HepG2 (cell line): ENCODE measurements around the gene NTSR2. TPM values are rescaled to one million over a fixed set of nuclear protein-coding genes. Genes with fewer than 3 reads are reported as not detected.

Experiments used
- AHR ChIP-seq: IDR thresholded peaks from 2 replicates; pipeline ENCODE4 v1.6.1; 2018; ENCODE audit warnings: missing genetic modification reagents, missing compliant biosample characterization
- BHLHE40 ChIP-seq: IDR thresholded peaks from 2 replicates; pipeline ENCODE4 v1.6.1; 2011; ENCODE audit warnings: low read length, improper control_type of control experiment
- CENPT ChIP-seq: sonication (generic); formaldehyde crosslinking; IDR thresholded peaks from 2 replicates; pipeline ENCODE4 v1.8.0; 2022; ENCODE audit warnings: low read depth, mild to moderate bottlenecking, moderate library complexity, missing genetic modification reagents
- ERF ChIP-seq: IDR thresholded peaks from 2 replicates; pipeline ENCODE4 v1.6.1; 2018; ENCODE audit warnings: missing biosample characterization, missing genetic modification reagents
- GATAD1 ChIP-seq: IDR thresholded peaks from 2 replicates; pipeline ENCODE4 v1.6.1; 2016; ENCODE audit warnings: missing genetic modification reagents, missing compliant biosample characterization
- MYC ChIP-seq: sonication (generic); formaldehyde crosslinking; IDR thresholded peaks from 2 replicates; pipeline ENCODE4 v1.9.0; 2021; ENCODE audit warnings: missing genetic modification reagents, borderline replicate concordance
- NFYC ChIP-seq: IDR thresholded peaks from 2 replicates; pipeline ENCODE4 v1.6.1; 2016; ENCODE audit warnings: missing genetic modification reagents, missing compliant biosample characterization
- NONO ChIP-seq, 2 experiments: fragments of 450-650 bp in 1 of 2; sonication (generic) in 1 of 2; formaldehyde crosslinking in 1 of 2; IDR thresholded peaks in 1 of 2; conservative IDR thresholded peaks in 1 of 2; 2 replicates each; pipeline versions ENCODE4 v1.6.1 to v1.8.0; 2017 to 2022; ENCODE audit warnings: mild to moderate bottlenecking in 1 of 2, missing genetic modification reagents in 1 of 2, moderate library complexity in 1 of 2
- RFXANK ChIP-seq: IDR thresholded peaks from 2 replicates; pipeline ENCODE4 v1.6.1; 2016
- SAP130 ChIP-seq: IDR thresholded peaks from 2 replicates; pipeline ENCODE4 v1.6.1; 2016; ENCODE audit warnings: low read depth
- SP4 ChIP-seq: sonication (generic); formaldehyde crosslinking; IDR thresholded peaks from 2 replicates; pipeline ENCODE4 v1.8.1; 2023; ENCODE audit warnings: mild to moderate bottlenecking, missing genetic modification reagents
- ZBTB7B ChIP-seq: sonication (generic); formaldehyde crosslinking; IDR thresholded peaks from 2 replicates; pipeline ENCODE4 v1.4.0; 2020; ENCODE audit warnings: missing genetic modification reagents
- ZNF143 ChIP-seq: sonication (generic); formaldehyde crosslinking; IDR thresholded peaks from 2 replicates; pipeline ENCODE4 v1.4.0; 2020; ENCODE audit warnings: missing genetic modification reagents
- ZNF251 ChIP-seq: sonication (generic); formaldehyde crosslinking; IDR thresholded peaks from 2 replicates; pipeline ENCODE4 v1.9.0; 2021; ENCODE audit warnings: mild to moderate bottlenecking, missing genetic modification reagents
- ZNF256 ChIP-seq: sonication (generic); formaldehyde crosslinking; conservative IDR thresholded peaks from 2 replicates; pipeline ENCODE4 v1.4.0; 2020; ENCODE audit warnings: missing genetic modification reagents
- ZNF331 ChIP-seq: sonication (generic); formaldehyde crosslinking; IDR thresholded peaks from 2 replicates; pipeline ENCODE4 v1.4.0; 2020; ENCODE audit warnings: missing genetic modification reagents
- ZNF770 ChIP-seq: sonication (generic); formaldehyde crosslinking; IDR thresholded peaks from 2 replicates; pipeline ENCODE4 v1.5.0; 2020; ENCODE audit warnings: mild to moderate bottlenecking, missing genetic modification reagents
- polyA plus RNA-seq, 8 experiments: library from polyadenylated mRNA; depleted of rRNA in 3 of 8; stranded (reverse) in 7 of 8; unstranded in 1 of 8; fragments of >200 nt; fragmentation: Illumina TruSeq in 4 of 8; extraction: Trizol in 4 of 8; gene quantifications; 2 replicates each; pipeline versions ENCODE4 v1.2.1 to v1.2.3, GENCODE V29; 2011 to 2016; ENCODE audit warnings: low read depth in 4 of 8, missing spikeins in 1 of 8, mixed read lengths in 1 of 8; ENCODE audit not compliant: insufficient read depth in 1 of 8
- total RNA-seq, 5 experiments: library from RNA; depleted of rRNA; stranded (reverse); fragments of >200 nt; fragmentation: Illumina TruSeq; extraction: Trizol; gene quantifications; 2 replicates each; pipeline ENCODE4 v1.2.3, GENCODE V29; 2016; ENCODE audit warnings: low read depth in 1 of 5
- TF ChIP-seq, protein P1 (sequence below): sonication (generic); formaldehyde crosslinking; IDR thresholded peaks from 2 replicates; pipeline ENCODE4 v1.4.0; 2020; ENCODE audit warnings: missing genetic modification reagents
- TF ChIP-seq, protein P2 (sequence below): sonication (generic); formaldehyde crosslinking; IDR thresholded peaks from 2 replicates; pipeline ENCODE4 v1.8.1; 2023; ENCODE audit warnings: mild to moderate bottlenecking, missing genetic modification reagents

NTSR2 gene
- total and polyA plus RNA-seq, 2 of the 13 experiments (the other 11 are each of a cell fraction or from before 2014, with no cell fraction given): not detected

- TF ChIP-seq AHR (CRISPR knock-in tag) (no peak), NONO (IDR thresholded peaks at IDR 0.05) (no peak), NONO (CRISPR knock-in tag; conservative IDR thresholded peaks at IDR 0.05) (no peak), ZNF331 (CRISPR knock-in tag) (no peak), GATAD1 (CRISPR knock-in tag) (peak; percentile 9; the same call in 1 of the 2 replicates), ZNF256 (CRISPR knock-in tag) (0 out of 2 replicates have a peak, but pooled peaks have one; percentile 39), SP4 (CRISPR knock-in tag) (0 out of 2 replicates have a peak, but pooled peaks have one; percentile 32), RFXANK (CRISPR knock-in tag) (no peak), ZNF143 (no peak), BHLHE40 (0 out of 2 replicates have a peak, but pooled peaks have one; percentile 13), SAP130 (CRISPR knock-in tag) (peak; percentile 82), ZNF251 (CRISPR knock-in tag) (no peak), ZNF770 (CRISPR knock-in tag) (no peak), MYC (CRISPR knock-in tag) (peak; percentile 68; the same call in 1 of the 2 replicates), NFYC (CRISPR knock-in tag) (0 out of 2 replicates have a peak, but pooled peaks have one; percentile 11), CENPT (0 out of 2 replicates have a peak, but pooled peaks have one; percentile 30), ERF (CRISPR knock-in tag) (peak; percentile 63), ZBTB7B (CRISPR knock-in tag) (0 out of 2 replicates have a peak, but pooled peaks have one; percentile 20)
- TF ChIP-seq, protein P1, sequence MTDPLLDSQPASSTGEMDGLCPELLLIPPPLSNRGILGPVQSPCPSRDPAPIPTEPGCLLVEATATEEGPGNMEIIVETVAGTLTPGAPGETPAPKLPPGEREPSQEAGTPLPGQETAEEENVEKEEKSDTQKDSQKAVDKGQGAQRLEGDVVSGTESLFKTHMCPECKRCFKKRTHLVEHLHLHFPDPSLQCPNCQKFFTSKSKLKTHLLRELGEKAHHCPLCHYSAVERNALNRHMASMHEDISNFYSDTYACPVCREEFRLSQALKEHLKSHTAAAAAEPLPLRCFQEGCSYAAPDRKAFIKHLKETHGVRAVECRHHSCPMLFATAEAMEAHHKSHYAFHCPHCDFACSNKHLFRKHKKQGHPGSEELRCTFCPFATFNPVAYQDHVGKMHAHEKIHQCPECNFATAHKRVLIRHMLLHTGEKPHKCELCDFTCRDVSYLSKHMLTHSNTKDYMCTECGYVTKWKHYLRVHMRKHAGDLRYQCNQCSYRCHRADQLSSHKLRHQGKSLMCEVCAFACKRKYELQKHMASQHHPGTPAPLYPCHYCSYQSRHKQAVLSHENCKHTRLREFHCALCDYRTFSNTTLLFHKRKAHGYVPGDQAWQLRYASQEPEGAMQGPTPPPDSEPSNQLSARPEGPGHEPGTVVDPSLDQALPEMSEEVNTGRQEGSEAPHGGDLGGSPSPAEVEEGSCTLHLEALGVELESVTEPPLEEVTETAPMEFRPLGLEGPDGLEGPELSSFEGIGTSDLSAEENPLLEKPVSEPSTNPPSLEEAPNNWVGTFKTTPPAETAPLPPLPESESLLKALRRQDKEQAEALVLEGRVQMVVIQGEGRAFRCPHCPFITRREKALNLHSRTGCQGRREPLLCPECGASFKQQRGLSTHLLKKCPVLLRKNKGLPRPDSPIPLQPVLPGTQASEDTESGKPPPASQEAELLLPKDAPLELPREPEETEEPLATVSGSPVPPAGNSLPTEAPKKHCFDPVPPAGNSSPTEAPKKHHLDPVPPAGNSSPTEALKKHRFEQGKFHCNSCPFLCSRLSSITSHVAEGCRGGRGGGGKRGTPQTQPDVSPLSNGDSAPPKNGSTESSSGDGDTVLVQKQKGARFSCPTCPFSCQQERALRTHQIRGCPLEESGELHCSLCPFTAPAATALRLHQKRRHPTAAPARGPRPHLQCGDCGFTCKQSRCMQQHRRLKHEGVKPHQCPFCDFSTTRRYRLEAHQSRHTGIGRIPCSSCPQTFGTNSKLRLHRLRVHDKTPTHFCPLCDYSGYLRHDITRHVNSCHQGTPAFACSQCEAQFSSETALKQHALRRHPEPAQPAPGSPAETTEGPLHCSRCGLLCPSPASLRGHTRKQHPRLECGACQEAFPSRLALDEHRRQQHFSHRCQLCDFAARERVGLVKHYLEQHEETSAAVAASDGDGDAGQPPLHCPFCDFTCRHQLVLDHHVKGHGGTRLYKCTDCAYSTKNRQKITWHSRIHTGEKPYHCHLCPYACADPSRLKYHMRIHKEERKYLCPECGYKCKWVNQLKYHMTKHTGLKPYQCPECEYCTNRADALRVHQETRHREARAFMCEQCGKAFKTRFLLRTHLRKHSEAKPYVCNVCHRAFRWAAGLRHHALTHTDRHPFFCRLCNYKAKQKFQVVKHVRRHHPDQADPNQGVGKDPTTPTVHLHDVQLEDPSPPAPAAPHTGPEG: peak; percentile 38; the same call in 1 of the 2 replicates
- TF ChIP-seq, protein P2, sequence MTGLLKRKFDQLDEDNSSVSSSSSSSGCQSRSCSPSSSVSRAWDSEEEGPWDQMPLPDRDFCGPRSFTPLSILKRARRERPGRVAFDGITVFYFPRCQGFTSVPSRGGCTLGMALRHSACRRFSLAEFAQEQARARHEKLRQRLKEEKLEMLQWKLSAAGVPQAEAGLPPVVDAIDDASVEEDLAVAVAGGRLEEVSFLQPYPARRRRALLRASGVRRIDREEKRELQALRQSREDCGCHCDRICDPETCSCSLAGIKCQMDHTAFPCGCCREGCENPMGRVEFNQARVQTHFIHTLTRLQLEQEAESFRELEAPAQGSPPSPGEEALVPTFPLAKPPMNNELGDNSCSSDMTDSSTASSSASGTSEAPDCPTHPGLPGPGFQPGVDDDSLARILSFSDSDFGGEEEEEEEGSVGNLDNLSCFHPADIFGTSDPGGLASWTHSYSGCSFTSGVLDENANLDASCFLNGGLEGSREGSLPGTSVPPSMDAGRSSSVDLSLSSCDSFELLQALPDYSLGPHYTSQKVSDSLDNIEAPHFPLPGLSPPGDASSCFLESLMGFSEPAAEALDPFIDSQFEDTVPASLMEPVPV (CRISPR knock-in tag): peak; percentile 59; the same call in 1 of the 2 replicates
Measured at GRCh38 chr2:11698009-11698922, 28.3 kb upstream of the NTSR2 start (continued).
